Lower leg skin (tissue), 4 donors: ENCODE measurements around the gene PPP1R13B. TPM values are rescaled to one million over a fixed set of nuclear protein-coding genes. Genes with fewer than 3 reads are reported as not detected.
"Not testable (repeated sequence)": the region's sequence is repeated elsewhere in the genome, so short reads cannot be mapped to it uniquely, and the experiment has no call there.

Experiments used
- DNase-seq, 2 donors: peaks; one replicate each; pipeline ENCODE4 v3.0.0-alpha.2; 2019; ENCODE audit warnings: low spot score in 2 of 2
- H3K4me3 ChIP-seq: fragments of 200-600 bp; sonication (generic); 2 replicates; pipeline ENCODE4 v1.5.1; 2017; ENCODE audit warnings: mild to moderate bottlenecking, low read depth; ENCODE audit not compliant: poor library complexity, severe bottlenecking
- CTCF ChIP-seq, 3 donors: fragments of 450-650 bp; IDR thresholded peaks; one replicate each; pipeline ENCODE4 v1.5.1; 2016; ENCODE audit warnings: antibody characterized with exemption in 3 of 3, mild to moderate bottlenecking in 3 of 3, moderate library complexity in 2 of 3
- POLR2A ChIP-seq, 2 donors: fragments of 450-650 bp; IDR thresholded peaks; one replicate each; pipeline ENCODE4 v1.6.1; 2016 to 2017; ENCODE audit warnings: antibody characterized with exemption in 2 of 2, mild to moderate bottlenecking in 1 of 2, moderate library complexity in 1 of 2
- WGBS, 2 donors: methylation state at CpG; one replicate each; pipeline ENCODE4 v1.1.5; 2018; 5-methylcytosine and 5-hydroxymethylcytosine counted together
- intact Hi-C: fragments of 100-400 bp; cut with DNase I; formaldehyde crosslinking; loops from one replicate; pipeline ENCODE4 v1.15.0; 2023; ENCODE audit warnings: low total_unique reads
- total RNA-seq, 4 donors: library from RNA; depleted of rRNA; stranded (reverse); fragments of >200 nt; gene quantifications; one replicate each; pipeline ENCODE4 v1.1.0, GENCODE V29; 2016

Gene PPP1R13B
- total RNA-seq, 4 donors from 2014 or later = 28.9 to 55.8 (median 41.5) TPM

- no peak for DNase-seq
- intact Hi-C loops = no loop called here
- WGBS, 2 donors = 45 to 52% methylated on average over 8 of the region's 8 CpGs
- no peak overlapping the region for H3K4me3 ChIP-seq
- TF ChIP-seq CTCF (IDR thresholded peaks at IDR 0.05) (no peak), POLR2A (IDR thresholded peaks at IDR 0.05) (no peak)
Measured at GRCh38 chr14:103846097-103846496, 1.3 kb downstream of the PPP1R13B start.

- intact Hi-C loops = no loop called here
- H3K4me3 ChIP-seq = no peak overlapping the region
- 60 to 64% methylated on average over 5 of the region's 5 CpGs for WGBS, 2 donors
- DNase-seq = no peak
- TF ChIP-seq POLR2A (IDR thresholded peaks at IDR 0.05) = no peak
- no peak for TF ChIP-seq CTCF (IDR thresholded peaks at IDR 0.05)
Measured at GRCh38 chr14:103845327-103845726, 2.0 kb downstream of the PPP1R13B start.

GRCh38 chr14:103841265-103841664 is 6.1 kb downstream of the PPP1R13B start:
- intact Hi-C loops, H3K4me3 ChIP-seq: not testable (repeated sequence)
- DNase-seq = peak in 1 of 2 donors; percentile 70

GRCh38 chr14:103840014-103840413 is 7.4 kb downstream of the PPP1R13B start:
- TF ChIP-seq POLR2A (IDR thresholded peaks at IDR 0.05) (no peak), CTCF (IDR thresholded peaks at IDR 0.05) (no peak)
- H3K4me3 ChIP-seq = no peak overlapping the region
- WGBS, 2 donors = 81 to 82% methylated on average over 2 of the region's 2 CpGs
- intact Hi-C loops = no loop called here
- no peak for DNase-seq

More at GRCh38 chr14:103841265-103841664, 6.1 kb downstream of the PPP1R13B start:
- WGBS, 2 donors = 90 to 94% methylated on average over 12 of the region's 12 CpGs

GRCh38 chr14:103839579-103839978 is 7.8 kb downstream of the PPP1R13B start:
- intact Hi-C loops = no loop called here
- TF ChIP-seq CTCF (IDR thresholded peaks at IDR 0.05) (no peak), POLR2A (IDR thresholded peaks at IDR 0.05) (no peak)
- 61 to 64% methylated on average over 1 of the region's 1 CpG for WGBS, 2 donors
- no peak for DNase-seq
- no peak overlapping the region for H3K4me3 ChIP-seq

- DNase-seq = no peak
- TF ChIP-seq POLR2A (IDR thresholded peaks at IDR 0.05) = no peak
- no peak for TF ChIP-seq CTCF (IDR thresholded peaks at IDR 0.05)
- H3K4me3 ChIP-seq = no peak overlapping the region
- WGBS, 2 donors = 57 to 71% methylated on average over 1 of the region's 1 CpG
- intact Hi-C loops = no loop called here
Measured at GRCh38 chr14:103838117-103838516, 9.3 kb downstream of the PPP1R13B start.
